Activated T-helper 2 cell treated with anti-CD3 and anti-CD28 coated beads, Interferon-gamma antibody, Interleukin-2, Interleukin-4, amounts not matched to agents 10 μg/mL and 5 μg/mL and 100 μg/mL, durations not matched to agents 14 hours and 24 hours and 36 hours (primary cell): ENCODE results near the gene ATP1A3. TPM values are rescaled to one million over a fixed set of nuclear protein-coding genes. Genes with fewer than 3 reads are reported as not detected.

Source experiments
- DNase-seq: peaks from one replicate; pipeline ENCODE4 v3.0.0; 2021; ENCODE audit warnings: low spot score
- H3K27ac Mint-ChIP-seq: one replicate; pipeline ENCODE4 v1.8.0; 2021; ENCODE audit warnings: mixed read lengths
- H3K27me3 Mint-ChIP-seq: one replicate; pipeline ENCODE4 v1.8.0; 2021; ENCODE audit warnings: low read depth, mixed read lengths
- H3K36me3 Mint-ChIP-seq: one replicate; pipeline ENCODE4 v1.8.0; 2021; ENCODE audit warnings: low read depth, mixed read lengths
- H3K4me1 Mint-ChIP-seq: one replicate; pipeline ENCODE4 v1.8.0; 2021; ENCODE audit warnings: low read depth, mixed read lengths
- H3K4me3 Mint-ChIP-seq: one replicate; pipeline ENCODE4 v1.8.0; 2021; ENCODE audit warnings: low read depth, mild to moderate bottlenecking, moderate library complexity, mixed read lengths
- H3K9me3 Mint-ChIP-seq: one replicate; pipeline ENCODE4 v1.8.0; 2021; ENCODE audit warnings: mixed read lengths
- intact Hi-C: fragments of 100-400 bp; cut with micrococcal nuclease; formaldehyde crosslinking; loops from one replicate; pipeline ENCODE4 v1.15.1; 2023
- total RNA-seq: library from RNA; stranded (reverse); gene quantifications from 2 replicates; pipeline ENCODE4 v1.2.3, GENCODE V29; 2022

The ATP1A3 gene
- total RNA-seq, 1 donor from 2014 or later = 1.7 TPM

- peaks cover 45% of the 10 kb centered on the region for H3K4me1 Mint-ChIP-seq
- intact Hi-C loops = loop anchor here (2.0 kb wide), 2 partner anchors 17 to 63 kb away; no protein-coding TSS in a partner anchor
- H3K9me3 Mint-ChIP-seq = no peaks in the 10 kb centered on the region
- H3K27me3 Mint-ChIP-seq = peaks cover 20% of the 10 kb centered on the region
- H3K36me3 Mint-ChIP-seq = no peaks in the 10 kb centered on the region
- H3K27ac Mint-ChIP-seq = no peak overlapping the region
- H3K4me3 Mint-ChIP-seq = no peak overlapping the region
- DNase-seq = no peak
Measured at GRCh38 chr19:41933693-41934426, 60.2 kb downstream of the ATP1A3 start.

DNA sequence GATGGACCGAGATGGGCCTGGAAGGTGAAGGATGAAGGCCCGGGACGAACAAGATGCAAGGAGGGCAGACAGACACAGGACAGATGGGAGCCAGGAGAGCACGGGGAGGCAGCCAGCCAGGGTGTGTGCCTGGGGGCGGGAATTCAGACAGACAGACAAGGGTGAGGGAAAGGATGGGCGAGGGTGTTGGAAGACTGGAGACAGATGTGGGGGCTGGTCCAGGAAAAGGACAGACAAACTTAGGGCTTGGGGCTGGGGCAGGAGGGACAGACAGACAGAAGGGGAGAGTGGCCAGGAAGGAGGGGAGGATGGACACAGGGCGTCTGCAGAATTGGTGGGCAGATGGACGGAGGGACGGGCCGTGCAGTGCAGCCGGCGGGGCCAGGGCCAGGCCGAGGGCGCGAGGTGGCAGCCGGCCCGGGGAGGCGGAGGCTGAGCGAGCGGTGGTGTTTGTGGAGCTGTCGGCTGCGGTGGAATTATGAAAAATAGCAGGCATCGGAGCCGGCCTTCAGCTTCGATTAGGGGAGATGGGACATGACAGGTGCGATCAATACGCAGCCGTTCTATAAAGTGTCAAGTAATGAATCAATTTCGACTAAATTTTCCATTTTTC, 61.2 kb downstream of the ATP1A3 start:
- H3K9me3 Mint-ChIP-seq = no peaks in the 10 kb centered on the region
- H3K4me3 Mint-ChIP-seq = no peak overlapping the region
- no peak for DNase-seq
- intact Hi-C loops = no loop called here
- no peaks in the 10 kb centered on the region for H3K36me3 Mint-ChIP-seq
- H3K27ac Mint-ChIP-seq = no peak overlapping the region
- H3K4me1 Mint-ChIP-seq = peaks cover 47% of the 10 kb centered on the region
- peaks cover 20% of the 10 kb centered on the region for H3K27me3 Mint-ChIP-seq

GRCh38 chr19:41932259-41932719, 61.7 kb downstream of the ATP1A3 start:
- H3K27ac Mint-ChIP-seq = no peak overlapping the region
- peaks cover 44% of the 10 kb centered on the region for H3K4me1 Mint-ChIP-seq
- H3K4me3 Mint-ChIP-seq = no peak overlapping the region
- no peaks in the 10 kb centered on the region for H3K9me3 Mint-ChIP-seq
- H3K27me3 Mint-ChIP-seq = peaks cover 17% of the 10 kb centered on the region
- intact Hi-C loops = no loop called here
- no peaks in the 10 kb centered on the region for H3K36me3 Mint-ChIP-seq
- no peak for DNase-seq

DNA sequence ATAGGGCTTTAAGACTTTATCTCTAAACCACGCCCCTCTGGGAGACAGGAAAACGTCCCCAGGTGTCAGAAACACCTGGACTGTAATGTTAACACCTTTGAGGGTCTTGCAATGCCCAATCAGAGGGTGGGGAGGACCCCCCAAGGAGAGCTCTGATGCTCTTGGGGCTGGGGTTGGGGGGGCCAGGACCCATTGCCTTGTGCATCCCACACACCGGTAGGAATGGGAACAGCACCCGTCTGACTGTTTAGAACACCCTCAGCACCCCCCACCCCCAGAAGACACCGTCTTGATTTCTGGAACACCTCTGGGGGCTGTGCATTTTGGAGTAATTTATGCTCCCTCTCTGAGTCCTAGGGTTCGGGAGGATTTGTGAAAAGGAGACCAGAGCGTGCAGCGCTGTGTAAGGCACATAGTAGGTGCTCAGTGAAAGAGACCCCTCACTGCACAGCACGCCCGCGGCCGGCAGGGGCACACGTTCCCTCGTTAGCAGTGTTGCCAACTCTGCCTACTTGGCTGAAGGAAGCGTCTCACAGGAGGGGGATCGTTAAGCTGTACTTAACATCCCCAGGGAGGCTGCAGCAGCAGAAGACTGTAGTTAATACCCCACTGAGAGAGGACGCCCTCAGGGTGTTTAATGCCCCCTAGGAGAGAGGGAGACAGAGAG, 63.0 kb downstream of the ATP1A3 start:
- Mint-ChIP-seq H3K27ac (no peak overlapping the region), H3K36me3 (no peaks in the 10 kb centered on the region), H3K4me3 (no peak overlapping the region), H3K4me1 (peaks cover 36% of the 10 kb centered on the region), H3K27me3 (peaks cover 13% of the 10 kb centered on the region), H3K9me3 (no peaks in the 10 kb centered on the region)
- no peak for DNase-seq
- intact Hi-C loops = no loop called here

- DNase-seq = no peak
- H3K27me3 Mint-ChIP-seq = peaks cover 10% of the 10 kb centered on the region
- peaks cover 34% of the 10 kb centered on the region for H3K4me1 Mint-ChIP-seq
- no peaks in the 10 kb centered on the region for H3K36me3 Mint-ChIP-seq
- peak overlapping the region; percentile 26 for H3K4me3 Mint-ChIP-seq
- no peak overlapping the region for H3K27ac Mint-ChIP-seq
- H3K9me3 Mint-ChIP-seq = no peaks in the 10 kb centered on the region
- intact Hi-C loops = no loop called here
Measured at GRCh38 chr19:41930322-41930722, 63.7 kb downstream of the ATP1A3 start.

GRCh38 chr19:41929536-41930071, 64.4 kb downstream of the ATP1A3 start:
- H3K27me3 Mint-ChIP-seq = peaks cover 6% of the 10 kb centered on the region
- peak overlapping the region; percentile 79 for H3K4me3 Mint-ChIP-seq
- H3K27ac Mint-ChIP-seq = no peak overlapping the region
- no peak for DNase-seq
- H3K9me3 Mint-ChIP-seq = no peaks in the 10 kb centered on the region
- intact Hi-C loops = loop anchor here (2.0 kb wide), 1 partner anchor 43 kb away; no protein-coding TSS in a partner anchor
- H3K36me3 Mint-ChIP-seq = no peaks in the 10 kb centered on the region
- H3K4me1 Mint-ChIP-seq = peaks cover 27% of the 10 kb centered on the region

DNA sequence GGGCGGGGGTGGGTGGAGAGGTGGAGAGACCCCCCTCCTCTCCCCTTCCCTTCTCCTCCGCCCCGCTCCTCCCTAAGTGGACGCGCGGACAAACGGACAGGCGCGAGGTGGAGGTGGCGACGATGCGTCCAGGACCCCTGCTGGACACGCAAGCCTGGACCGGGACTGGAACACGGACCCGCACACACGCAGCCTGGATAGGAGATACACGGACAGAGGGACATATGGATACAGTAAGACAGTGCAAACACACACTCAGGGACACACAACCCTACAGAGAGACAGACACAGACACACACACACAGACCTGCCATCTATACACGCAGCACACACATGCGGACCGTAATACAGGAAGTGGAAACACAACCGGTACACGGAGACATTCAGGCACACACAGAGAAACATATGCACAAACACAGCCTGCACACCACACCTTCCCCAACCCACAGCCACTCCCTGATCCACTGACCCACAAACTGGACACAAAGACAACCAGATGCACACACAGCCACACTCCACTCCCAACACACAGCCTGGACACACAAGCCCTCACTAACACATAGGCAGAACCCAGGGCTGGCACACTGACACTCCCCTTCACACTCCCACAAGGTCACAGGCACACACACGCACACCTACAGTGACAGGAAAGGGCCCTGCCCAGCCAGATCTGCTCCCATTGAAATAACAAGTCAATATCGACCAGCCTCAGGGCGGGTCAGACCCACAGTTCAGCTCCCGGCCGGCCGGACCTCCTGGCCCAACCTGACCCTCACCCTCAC, 65.1 kb downstream of the ATP1A3 start:
- Mint-ChIP-seq H3K9me3 (no peaks in the 10 kb centered on the region), H3K27me3 (peaks cover 6% of the 10 kb centered on the region), H3K4me3 (peak overlapping the region; percentile 79), H3K36me3 (no peaks in the 10 kb centered on the region), H3K27ac (peak overlapping the region; percentile 64), H3K4me1 (peaks cover 22% of the 10 kb centered on the region)
- no peak for DNase-seq
- intact Hi-C loops = loop anchor here (2.0 kb wide), 1 partner anchor 42 kb away; no protein-coding TSS in a partner anchor

DNA sequence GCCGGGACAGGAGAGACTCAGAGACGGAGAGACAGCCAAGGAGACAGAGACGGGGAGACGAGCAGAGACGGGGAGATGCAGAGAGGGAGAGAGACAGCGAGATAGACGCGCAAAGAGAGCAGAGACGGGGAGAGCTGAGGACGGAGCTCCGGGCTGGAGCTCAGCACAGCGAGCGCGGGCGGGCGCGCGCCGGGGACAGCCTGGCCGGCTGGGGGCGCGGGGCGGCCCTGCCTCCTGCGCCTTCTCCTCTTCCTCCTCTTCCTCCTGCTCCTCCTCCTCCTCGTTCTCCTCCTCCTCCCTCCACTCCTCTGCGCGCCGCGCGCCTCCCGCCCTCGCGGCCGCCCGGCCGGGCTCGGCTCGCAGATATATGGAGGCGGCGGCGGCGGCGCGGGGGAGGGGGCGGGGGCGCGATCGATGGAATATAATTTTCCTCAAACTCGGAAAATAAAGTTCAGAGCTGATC, 65.8 kb downstream of the ATP1A3 start, which contains the start of gene ERFL:
TSS of gene ERFL (minus strand) at position 229 of the 463 bp plus-strand sequence. CDS start 15,530 bp downstream, outside the sequence.
- peak within 1 kb of the TSS; percentile 82 for H3K4me3 Mint-ChIP-seq
- no peaks in the 10 kb centered on the region for H3K9me3 Mint-ChIP-seq
- H3K36me3 Mint-ChIP-seq = peaks cover 2% of the 10 kb centered on the region
- no peak for DNase-seq
- intact Hi-C loops = loop anchor here (2.0 kb wide), 1 partner anchor 41 kb away; no protein-coding TSS in a partner anchor
- peak within 1 kb of the TSS; percentile 83 for H3K27ac Mint-ChIP-seq
- peaks cover 4% of the 10 kb centered on the region for H3K27me3 Mint-ChIP-seq
- peaks cover 19% of the 10 kb centered on the region for H3K4me1 Mint-ChIP-seq

- H3K36me3 Mint-ChIP-seq = peaks cover 4% of the 10 kb centered on the region
- no peaks in the 10 kb centered on the region for H3K9me3 Mint-ChIP-seq
- peaks cover 22% of the 10 kb centered on the region for H3K4me1 Mint-ChIP-seq
- H3K27me3 Mint-ChIP-seq = peaks cover 5% of the 10 kb centered on the region
- DNase-seq = no peak
- H3K4me3 Mint-ChIP-seq = peak overlapping the region; percentile 82
- intact Hi-C loops = loop anchor here (2.0 kb wide), 1 partner anchor 41 kb away; no protein-coding TSS in a partner anchor
- H3K27ac Mint-ChIP-seq = no peak overlapping the region
Measured at GRCh38 chr19:41927497-41928192, 66.4 kb downstream of the ATP1A3 start.

DNA sequence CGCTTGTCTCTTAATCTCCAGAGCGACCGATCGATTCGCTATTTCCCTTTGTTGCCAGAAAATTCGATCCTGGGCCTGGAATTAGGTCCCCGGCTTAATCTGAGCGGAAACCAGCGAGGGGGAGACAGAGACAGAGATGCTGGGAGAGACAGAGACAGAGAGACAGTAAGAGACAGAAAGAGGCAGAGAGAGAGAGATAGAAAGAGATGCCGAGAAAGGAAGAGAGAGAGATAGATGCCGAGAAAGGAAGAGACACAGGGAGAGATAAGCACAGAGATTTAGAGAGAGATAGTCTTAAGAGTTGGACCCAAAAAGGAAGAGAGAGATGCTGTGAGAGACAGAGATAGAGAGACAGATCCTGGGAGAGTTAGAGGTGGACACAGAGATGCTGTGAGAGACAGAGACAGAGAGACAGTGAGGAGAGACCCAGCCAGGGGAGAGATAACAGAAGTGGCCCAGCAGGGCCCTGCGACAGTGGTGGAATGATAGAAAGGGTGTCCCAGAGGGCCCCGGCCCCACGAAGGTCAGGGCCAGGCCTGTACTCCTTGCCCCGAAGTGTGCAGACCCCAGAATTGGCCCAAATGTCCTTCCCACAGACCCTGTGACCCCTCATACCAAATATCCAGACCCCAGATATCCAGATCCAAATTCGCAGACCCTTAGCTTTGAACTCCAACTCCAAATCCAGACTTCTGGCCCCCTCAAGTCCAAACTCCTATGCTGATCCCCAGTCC, 67.1 kb downstream of the ATP1A3 start:
- Mint-ChIP-seq H3K36me3 (peaks cover 4% of the 10 kb centered on the region), H3K27me3 (peaks cover 8% of the 10 kb centered on the region), H3K4me3 (no peak overlapping the region), H3K27ac (no peak overlapping the region), H3K4me1 (peaks cover 27% of the 10 kb centered on the region), H3K9me3 (no peaks in the 10 kb centered on the region)
- no peak for DNase-seq
- intact Hi-C loops = no loop called here
